HG03097 (cell line): ENCODE data around the gene BOK.

ENCODE experiments used
- ATAC-seq: cut with Tn5 transposase; IDR thresholded peaks from one replicate; pipeline ENCODE4 v1.9.1; 2021; ENCODE audit not compliant: unreplicated experiment, low FRiP score

BOK gene

GRCh38 chr2:241618829-241619228, 60.3 kb downstream of the BOK start:
- no peak for ATAC-seq

GRCh38 chr2:241619597-241620418, 61.3 kb downstream of the BOK start:
- ATAC-seq = no peak

GRCh38 chr2:241620419-241620769, 61.8 kb downstream of the BOK start:
- no peak for ATAC-seq
